NCI-H2029 treated with DMSO at 0.1 percent for 48 hours (cell line): Measurements from ENCODE around the gene ZFC3H1.

Experiments used
- DNase-seq: peaks from one replicate; lab custom pipeline; 2025; lab: John Stamatoyannopoulos, UW

Gene ZFC3H1

DNA sequence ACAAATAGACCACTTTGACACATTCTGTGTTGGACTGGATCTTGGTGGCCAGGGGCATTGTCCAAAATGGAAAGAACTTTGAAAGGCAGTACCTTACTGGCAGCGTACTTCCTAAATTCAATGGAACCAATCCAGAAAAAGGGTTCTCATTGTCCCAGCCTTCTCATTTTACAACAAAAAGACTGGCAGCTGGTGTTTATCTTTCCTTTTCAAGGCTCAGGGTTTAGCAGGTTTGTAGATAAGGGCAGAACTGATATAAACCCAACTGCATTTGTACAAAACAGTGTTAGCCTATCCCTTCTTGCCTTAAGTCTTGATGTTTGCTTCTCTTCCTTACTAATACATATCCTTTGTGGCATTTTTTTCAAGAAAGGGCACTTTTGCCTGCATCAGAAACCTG, 8.2 kb upstream of the ZFC3H1 start:
- peak; percentile 37 for DNase-seq

- DNase-seq = no peak
These were observed 7.7 kb upstream of the ZFC3H1 start for GRCh38 chr12:71671311-71671710.

DNA sequence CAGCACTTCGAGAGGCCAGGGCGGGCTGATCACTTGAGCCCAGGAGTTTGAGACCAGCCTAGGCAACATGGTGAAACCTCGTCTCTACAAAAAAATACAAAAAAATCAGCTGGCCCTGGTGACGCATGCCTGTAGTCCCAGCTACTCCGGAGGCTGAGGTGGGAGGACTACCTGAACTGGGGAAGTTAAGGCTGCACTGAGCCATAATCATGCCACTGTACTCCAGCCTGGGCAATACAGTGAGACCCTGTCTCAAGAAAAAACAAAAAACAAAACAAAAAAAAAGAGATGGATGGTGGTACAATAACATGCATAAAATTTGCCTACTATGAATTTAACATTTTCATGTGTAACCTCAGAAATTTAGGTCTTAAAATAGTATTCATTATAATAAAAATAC, 2.6 kb upstream of the ZFC3H1 start:
- no peak for DNase-seq

- DNase-seq = no peak
These were observed 1.4 kb upstream of the ZFC3H1 start for GRCh38 chr12:71665090-71665463.

- no peak for DNase-seq
These were observed 902 bp upstream of the ZFC3H1 start for GRCh38 chr12:71664411-71665089.

DNA sequence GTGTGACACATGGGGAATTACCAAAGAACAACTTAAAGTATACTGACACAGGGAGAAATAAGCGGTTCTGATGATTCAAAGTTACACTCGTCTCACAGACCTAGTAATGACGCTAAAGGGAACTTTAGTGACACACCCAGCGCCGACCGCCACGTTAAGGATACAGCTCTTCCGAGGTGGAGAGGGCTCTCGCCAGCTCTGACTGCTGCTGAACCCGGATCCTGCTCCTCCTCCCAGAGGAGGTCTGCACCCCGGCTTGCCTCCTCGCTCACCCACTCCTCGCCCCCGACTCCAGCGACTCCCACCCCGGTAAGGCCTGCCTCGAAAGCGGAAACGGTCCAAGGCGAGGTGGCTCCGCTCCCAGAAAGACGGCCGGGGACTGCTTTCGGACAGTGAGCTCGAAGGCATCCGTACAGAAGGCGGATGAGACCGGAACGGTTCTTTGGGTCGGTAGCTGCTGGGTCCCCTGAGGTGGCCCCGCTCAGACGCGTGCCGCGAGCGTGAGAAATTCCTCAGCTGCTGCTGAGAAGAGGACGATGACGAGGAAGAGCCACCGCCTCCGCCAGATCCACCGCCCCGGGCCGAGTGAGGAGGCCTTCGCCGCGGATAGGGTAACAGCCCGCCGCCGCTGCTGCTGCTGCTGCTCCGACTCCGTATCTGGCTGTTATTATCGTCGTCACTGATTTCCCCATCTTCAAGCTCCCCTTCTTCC, 643 bp downstream of the ZFC3H1 start:
- no peak for DNase-seq

- no peak for DNase-seq
These were observed 1.6 kb downstream of the ZFC3H1 start for GRCh38 chr12:71661977-71662530.

DNA sequence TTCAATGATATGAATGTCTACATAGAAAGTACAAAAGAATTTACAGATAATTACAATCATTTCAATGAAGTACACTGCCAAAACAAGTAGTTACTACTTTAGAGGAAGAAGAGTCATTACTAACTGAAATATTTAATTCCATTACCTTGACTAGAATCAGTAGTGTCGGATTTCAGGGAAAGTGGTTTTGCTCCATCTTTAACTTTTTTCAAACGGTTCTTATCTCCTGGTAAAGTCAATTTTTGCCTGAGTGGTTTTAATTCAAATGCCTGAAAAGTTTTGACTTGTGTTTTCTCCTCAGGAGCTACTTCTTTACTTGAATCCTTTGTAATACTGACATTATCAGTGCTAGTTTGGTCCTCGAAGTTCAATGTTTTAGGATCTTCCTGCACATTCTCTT, 6.9 kb downstream of the ZFC3H1 start:
- DNase-seq = no peak

DNA sequence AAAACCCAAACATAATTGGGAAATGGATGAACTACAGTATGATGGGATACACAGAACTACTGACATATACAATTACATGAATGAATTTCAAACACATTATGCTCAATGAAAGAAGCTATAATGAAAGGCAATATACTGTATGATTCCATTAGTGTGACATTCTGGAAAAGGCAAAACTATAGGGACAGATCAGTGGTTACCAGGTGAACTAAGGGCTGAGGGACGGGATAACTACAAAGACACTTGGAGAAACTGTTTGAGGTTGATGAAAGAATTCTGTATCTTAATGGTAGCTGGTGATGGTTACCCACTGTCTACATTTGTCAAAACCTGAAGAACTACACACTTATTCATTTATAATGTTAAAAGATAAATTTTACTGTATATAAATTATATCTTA, 7.7 kb downstream of the ZFC3H1 start:
- no peak for DNase-seq

- no peak for DNase-seq
These were observed 8.2 kb downstream of the ZFC3H1 start for GRCh38 chr12:71655495-71655894.

DNA sequence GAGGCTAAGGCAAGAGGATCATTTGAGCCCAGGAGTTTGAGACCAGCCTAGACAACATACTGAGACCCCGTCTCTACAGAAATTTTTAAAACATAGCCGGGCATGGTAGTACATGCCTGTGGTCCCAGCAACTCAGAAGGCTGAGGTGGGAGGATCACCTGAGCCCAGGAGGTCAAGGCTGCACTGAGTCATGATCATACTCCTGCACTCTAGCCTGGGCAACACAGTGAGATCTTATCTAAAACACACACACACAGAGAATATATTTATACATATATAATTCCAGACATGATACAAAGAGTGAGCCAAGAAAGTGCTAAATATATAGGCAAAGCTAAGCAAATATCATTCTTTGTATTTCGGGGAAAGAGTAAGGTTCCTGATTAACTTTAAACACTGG, 9.4 kb downstream of the ZFC3H1 start:
- DNase-seq = no peak

GRCh38 chr12:71653137-71653536, 10.5 kb downstream of the ZFC3H1 start:
- no peak for DNase-seq

DNA sequence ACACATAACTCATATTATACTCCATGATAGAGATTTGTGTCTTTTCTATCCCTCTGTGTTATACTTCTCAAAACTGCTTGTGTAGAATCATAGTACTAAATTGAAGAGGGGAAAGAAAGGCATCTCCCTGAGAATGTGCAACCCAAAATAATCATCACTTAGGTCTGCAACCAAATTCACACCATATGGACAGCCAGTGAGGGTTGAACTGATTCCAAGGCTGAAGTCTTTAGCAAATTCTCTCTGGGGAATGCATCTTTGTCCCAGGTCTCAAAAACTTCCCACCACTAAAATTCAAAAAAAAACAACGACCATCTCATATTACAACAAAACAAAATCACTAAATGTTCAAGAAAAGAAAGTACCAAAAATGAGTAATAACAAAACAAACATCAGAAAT, 11.0 kb downstream of the ZFC3H1 start:
- no peak for DNase-seq

GRCh38 chr12:71649401-71649800, 14.2 kb downstream of the ZFC3H1 start:
- no peak for DNase-seq

DNA sequence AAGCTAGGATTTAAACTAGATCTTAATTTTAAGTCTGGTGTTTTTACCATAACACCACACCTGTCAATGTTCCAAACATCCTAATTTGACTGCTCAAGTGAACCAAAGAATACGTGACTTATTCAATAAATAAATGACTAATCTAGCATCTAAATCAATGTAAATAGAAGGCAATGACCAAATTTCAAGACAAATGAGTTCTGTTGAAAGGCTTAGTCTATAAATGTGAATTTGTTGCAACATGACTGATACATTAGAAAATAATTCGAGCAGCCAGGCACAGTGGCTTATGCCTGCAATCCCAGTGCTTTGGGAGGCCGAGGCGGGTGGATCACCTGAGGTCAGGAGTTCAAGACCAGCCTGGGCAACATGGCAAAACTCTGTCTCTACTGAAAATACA, 15.1 kb downstream of the ZFC3H1 start:
- DNase-seq = no peak

GRCh38 chr12:71646512-71646911, 17.1 kb downstream of the ZFC3H1 start:
- DNase-seq = no peak

DNA sequence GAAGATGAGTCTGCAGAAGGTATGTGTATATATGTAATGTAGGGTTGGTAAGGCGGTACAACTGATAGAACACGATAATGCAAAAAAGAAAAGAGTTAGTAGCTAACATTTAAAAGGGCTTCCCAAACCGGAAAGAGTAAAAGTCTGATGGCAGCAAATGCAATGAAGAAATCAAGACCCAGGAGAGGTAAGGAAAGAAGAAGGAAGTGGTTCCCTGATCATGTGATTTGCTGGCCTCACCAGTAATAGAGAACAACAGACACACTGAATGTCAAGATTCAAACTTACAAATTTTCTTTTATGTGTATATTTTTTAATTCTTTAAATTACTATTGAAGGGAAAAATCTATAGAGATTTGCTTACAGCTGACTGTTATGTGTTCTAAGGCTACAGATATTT, 18.4 kb downstream of the ZFC3H1 start:
- no peak for DNase-seq

- DNase-seq = no peak
These were observed 21.4 kb downstream of the ZFC3H1 start for GRCh38 chr12:71642264-71642663.

- no peak for DNase-seq
These were observed 22.3 kb downstream of the ZFC3H1 start for GRCh38 chr12:71641390-71641789.

- no peak for DNase-seq
These were observed 23.3 kb downstream of the ZFC3H1 start for GRCh38 chr12:71640316-71640715.

- peak; percentile 10 for DNase-seq
These were observed 24.3 kb downstream of the ZFC3H1 start for GRCh38 chr12:71639341-71639760.

- DNase-seq = no peak
These were observed 25.1 kb downstream of the ZFC3H1 start for GRCh38 chr12:71638499-71638898.

DNA sequence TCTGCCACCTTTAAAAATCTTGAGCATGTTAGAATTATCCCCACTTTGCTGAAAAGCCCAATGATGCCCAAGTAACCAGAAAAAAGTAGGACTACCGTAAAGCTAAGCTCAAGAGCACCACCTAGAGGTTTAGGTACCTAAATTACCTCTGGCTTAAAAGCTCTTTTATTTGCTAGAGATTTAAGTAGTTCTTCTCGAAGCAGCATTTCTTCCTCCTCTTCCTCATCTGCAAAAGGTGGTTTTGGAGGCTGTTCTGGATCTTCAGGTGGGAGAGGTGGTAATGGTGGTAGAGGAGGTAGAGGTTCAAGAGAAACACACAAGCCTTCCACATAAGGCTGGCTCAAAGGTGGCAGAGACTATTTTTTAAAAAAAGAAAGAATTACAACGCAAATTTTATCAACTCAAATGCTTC, 26.9 kb downstream of the ZFC3H1 start:
- peak; percentile 66 for DNase-seq
